Muscle layer of duodenum (tissue), 2 donors: ENCODE data around the gene CFL1.

Experiments
- H3K27ac ChIP-seq: one replicate; pipeline ENCODE4 v1.7.0; 2013; ENCODE audit warnings: mild to moderate bottlenecking, low read length
- H3K27me3 ChIP-seq: one replicate; pipeline ENCODE4 v1.7.0; 2013; ENCODE audit warnings: low read depth, mild to moderate bottlenecking, control low read depth, low read length
- H3K36me3 ChIP-seq, 2 donors: one replicate each; pipeline ENCODE4 v1.7.0; 2013; ENCODE audit warnings: low read length in 2 of 2, control low read depth in 1 of 2, mild to moderate bottlenecking in 1 of 2; ENCODE audit not compliant: insufficient read depth in 2 of 2, control insufficient read depth in 1 of 2
- H3K4me1 ChIP-seq, 2 donors: one replicate each; pipeline ENCODE4 v1.7.0; 2013; ENCODE audit warnings: low read length in 2 of 2, mild to moderate bottlenecking in 2 of 2, control low read depth in 1 of 2, moderate library complexity in 1 of 2; ENCODE audit not compliant: insufficient read depth in 2 of 2, control insufficient read depth in 1 of 2
- H3K4me3 ChIP-seq, 2 donors: one replicate each; pipeline ENCODE4 v1.7.0; 2013; ENCODE audit warnings: low read length in 2 of 2, low read depth in 1 of 2, mild to moderate bottlenecking in 1 of 2
- H3K9me3 ChIP-seq, 2 donors: one replicate each; pipeline ENCODE4 v1.7.0; 2013; ENCODE audit warnings: low read length in 2 of 2, control low read depth in 1 of 2, mild to moderate bottlenecking in 1 of 2; ENCODE audit not compliant: control insufficient read depth in 1 of 2
- donor health status: healthy.

The CFL1 gene

DNA sequence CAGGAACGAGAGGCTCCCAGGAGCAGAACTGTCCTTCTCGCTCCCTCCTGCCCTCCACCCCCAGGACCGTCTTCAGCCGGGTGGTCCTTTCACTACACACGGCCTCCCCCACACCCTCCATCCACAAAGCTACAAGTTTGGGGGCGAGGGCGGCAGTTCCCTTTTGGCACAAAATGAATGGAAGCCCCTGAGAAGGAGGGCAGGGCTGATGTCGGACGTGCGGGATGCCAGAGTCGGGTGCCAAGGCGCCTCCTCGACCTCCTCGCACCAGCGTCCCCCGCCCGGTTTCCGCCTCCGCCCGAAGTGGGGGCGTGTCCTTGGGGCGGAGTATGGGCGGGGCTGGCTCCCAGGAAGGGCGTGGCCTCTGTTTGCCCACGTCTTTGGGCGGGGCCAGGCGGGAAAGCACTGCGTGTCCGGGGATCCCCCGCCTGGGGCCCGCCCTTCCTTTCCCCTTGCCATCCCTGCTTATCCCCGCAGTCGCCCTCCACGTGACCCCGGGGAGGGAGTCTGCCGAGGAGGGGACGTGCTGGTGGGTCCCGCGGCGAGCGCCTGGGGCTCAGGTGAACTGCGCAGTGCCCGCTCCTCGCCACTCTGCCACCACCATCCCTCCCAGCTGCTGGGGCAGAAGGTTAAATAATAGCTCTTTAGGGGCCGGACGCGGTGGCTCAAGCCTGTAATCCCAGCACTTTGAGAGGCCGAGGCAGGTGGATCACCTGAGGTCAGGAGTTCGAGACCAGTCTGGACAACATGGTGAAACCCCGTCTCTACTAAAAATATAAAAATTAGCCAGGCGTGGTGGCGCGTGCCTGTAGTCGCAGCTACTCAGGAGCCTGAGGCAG lies 15.6 kb upstream of the CFL1 start:
- peaks cover 4 to 15% of the 10 kb centered on the region in 2 donors for H3K36me3 ChIP-seq
- H3K27me3 ChIP-seq = no peaks in the 10 kb centered on the region
- H3K4me1 ChIP-seq = peaks cover 10 to 19% of the 10 kb centered on the region in 2 donors
- H3K9me3 ChIP-seq = no peaks in the 10 kb centered on the region
- peak overlapping the region; percentile 69 to 75 for H3K4me3 ChIP-seq
- H3K27ac ChIP-seq = peak overlapping the region; percentile 70

DNA sequence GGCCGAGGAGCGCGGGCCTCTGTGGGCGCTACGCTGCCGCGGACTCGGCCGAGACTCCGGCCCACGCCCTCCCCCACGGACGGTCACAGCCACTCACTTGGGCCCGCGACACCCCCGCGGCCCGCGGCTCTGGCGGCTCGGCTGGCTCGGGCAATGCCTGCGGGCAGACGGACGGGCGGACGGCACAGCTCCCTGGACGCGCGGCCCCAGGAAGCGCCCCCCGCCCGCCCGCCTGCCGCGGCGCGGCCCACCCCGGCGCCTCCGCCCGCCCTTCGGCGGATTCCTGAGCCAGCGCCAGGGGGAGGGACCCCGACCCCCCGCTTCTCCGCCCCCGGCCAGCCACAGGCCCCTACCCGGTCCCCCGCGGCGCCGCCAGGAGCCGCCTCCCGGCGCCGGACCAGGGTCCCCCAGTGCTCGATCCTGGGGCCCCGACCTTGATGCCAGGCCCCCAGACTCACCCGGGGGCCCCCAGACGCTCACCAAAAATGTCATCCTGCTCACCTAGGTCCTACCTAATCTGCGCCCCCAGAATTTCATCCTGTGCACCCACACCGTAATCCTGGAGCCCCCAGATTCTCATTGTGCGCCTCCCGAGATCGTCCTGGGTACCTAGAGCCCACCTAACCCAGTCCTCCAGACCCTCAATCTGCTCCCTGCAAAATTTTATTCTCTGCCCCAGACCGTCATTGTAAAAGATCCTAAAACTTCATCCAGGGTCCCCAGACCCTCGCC lies 14.8 kb upstream of the CFL1 start, which contains the start of gene EFEMP2:
Gene EFEMP2, minus strand, starts transcription at position 215 of the 732 bp plus-strand sequence. CDS start 446 bp downstream, outside the sequence.
- Histone ChIP-seq H3K4me1 (peaks cover 10 to 20% of the 10 kb centered on the region in 2 donors), H3K27ac (peak within 1 kb of the TSS; percentile 70), H3K4me3 (peak within 1 kb of the TSS; percentile 69 to 75), H3K36me3 (peaks cover 9 to 21% of the 10 kb centered on the region in 2 donors), H3K27me3 (no peaks in the 10 kb centered on the region), H3K9me3 (no peaks in the 10 kb centered on the region)

DNA sequence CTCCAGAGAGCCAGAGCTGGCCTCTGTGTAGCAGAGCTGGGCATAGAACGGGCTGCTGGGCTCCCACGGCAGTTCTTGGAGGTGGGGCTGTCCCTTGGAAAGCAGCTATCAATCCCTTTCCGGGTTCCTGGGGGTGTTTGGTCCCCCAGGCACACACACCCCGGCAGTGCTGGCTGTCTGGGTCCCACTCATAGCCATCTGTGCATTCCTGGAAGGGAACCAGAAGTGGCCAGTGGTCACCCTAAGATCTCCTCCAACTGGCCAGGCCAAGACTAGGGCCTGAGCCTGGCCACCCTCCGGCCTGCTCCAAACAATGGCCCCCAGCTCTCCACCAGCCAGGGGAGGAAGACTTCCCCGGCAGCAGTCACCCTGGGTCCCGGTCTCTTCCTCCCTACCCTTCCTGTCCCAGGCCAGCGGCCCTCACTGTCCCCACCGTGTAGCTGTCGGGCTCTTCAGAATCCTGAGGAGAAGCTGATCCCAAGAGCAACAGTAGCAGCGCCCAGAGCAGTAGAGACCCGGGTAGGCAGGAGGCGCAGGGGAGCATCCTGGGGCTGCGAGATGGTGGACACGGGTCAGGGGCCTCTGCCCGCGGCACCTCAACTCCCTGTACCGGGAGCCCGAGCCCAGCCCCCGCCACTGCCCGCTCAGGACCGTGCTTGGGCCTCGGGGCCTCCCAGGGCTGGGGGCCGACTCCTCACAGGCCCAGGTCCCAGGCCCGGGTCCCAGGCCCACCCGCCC lies 14.0 kb upstream of the CFL1 start:
- Histone ChIP-seq H3K4me3 (peak overlapping the region; percentile 48 to 75), H3K27ac (peak overlapping the region; percentile 54), H3K36me3 (peaks cover 9 to 26% of the 10 kb centered on the region in 2 donors), H3K27me3 (no peaks in the 10 kb centered on the region), H3K9me3 (no peaks in the 10 kb centered on the region), H3K4me1 (peaks cover 10 to 26% of the 10 kb centered on the region in 2 donors)

DNA sequence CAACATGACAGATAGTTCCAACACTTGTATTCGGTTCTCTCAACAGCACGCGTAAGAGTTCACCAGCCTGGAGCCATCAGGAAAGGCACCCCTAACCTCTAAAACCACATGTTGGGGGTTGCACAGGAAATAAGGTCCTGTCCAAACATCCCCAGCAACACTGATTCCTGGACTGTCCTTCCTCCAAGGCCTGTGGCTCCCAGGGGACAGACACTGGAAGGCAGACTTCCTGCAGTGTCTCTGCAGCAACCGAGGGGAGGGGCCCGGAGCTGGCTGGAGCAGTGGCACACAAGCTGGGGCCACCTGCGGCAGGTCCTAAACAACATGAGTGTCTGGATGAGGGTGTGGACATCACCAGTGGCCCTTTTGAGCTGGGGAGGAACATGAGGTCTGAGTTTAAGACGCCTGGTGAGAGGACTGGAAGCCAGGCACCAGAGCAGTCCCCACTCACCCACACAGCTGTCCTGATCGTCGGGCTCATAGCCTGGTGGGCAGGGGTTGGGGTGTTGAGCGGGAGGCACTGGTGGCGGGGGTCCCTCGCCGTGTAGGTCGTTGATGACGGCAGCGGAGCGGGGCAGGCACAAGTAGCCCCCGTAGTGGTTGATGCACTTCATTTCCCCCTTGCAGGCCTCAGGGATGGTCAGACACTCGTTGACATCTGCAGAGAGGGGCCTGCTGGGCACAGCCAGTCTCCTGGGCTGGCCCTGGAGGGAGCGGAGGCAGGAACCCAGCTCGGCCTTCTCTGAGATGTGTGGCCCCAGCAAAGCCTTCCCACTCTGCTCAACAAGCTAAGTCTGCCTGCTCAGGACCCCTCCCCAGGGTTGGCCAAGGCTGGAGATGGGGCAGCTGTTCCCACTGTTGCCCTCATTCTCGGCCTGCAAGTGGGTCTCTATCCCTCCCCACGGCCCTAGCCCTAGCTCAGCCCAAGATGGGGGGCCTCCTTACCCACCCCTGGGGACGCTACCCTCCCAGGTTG lies 13.0 kb upstream of the CFL1 start:
- peak overlapping the region; percentile 48 to 75 for H3K4me3 ChIP-seq
- H3K9me3 ChIP-seq = no peaks in the 10 kb centered on the region
- H3K27me3 ChIP-seq = no peaks in the 10 kb centered on the region
- H3K4me1 ChIP-seq = peaks cover 10 to 26% of the 10 kb centered on the region in 2 donors
- H3K27ac ChIP-seq = peak overlapping the region; percentile 54
- peaks cover 11 to 35% of the 10 kb centered on the region in 2 donors for H3K36me3 ChIP-seq

DNA sequence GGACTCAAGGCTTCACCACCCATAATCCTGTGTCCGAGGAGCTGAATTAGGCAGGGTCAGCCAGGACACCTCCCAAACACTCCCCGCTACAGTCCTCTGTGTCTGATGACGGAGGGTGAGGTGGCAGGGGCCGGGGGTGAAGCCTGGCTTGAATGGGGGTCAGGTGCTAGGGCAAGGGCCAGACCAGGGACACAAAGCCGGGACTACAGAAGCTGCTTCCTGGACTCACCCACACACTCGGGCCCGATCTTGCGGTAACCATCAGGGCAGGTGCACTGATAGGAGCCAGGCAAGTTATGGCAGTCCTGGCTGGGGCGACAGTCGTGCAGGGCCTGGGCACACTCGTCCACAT lies 12.3 kb upstream of the CFL1 start:
- H3K36me3 ChIP-seq = peaks cover 14 to 42% of the 10 kb centered on the region in 2 donors
- H3K9me3 ChIP-seq = no peaks in the 10 kb centered on the region
- H3K4me1 ChIP-seq = peaks cover 10 to 26% of the 10 kb centered on the region in 2 donors
- H3K4me3 ChIP-seq = no peak overlapping the region
- H3K27me3 ChIP-seq = no peaks in the 10 kb centered on the region
- H3K27ac ChIP-seq = no peak overlapping the region

DNA sequence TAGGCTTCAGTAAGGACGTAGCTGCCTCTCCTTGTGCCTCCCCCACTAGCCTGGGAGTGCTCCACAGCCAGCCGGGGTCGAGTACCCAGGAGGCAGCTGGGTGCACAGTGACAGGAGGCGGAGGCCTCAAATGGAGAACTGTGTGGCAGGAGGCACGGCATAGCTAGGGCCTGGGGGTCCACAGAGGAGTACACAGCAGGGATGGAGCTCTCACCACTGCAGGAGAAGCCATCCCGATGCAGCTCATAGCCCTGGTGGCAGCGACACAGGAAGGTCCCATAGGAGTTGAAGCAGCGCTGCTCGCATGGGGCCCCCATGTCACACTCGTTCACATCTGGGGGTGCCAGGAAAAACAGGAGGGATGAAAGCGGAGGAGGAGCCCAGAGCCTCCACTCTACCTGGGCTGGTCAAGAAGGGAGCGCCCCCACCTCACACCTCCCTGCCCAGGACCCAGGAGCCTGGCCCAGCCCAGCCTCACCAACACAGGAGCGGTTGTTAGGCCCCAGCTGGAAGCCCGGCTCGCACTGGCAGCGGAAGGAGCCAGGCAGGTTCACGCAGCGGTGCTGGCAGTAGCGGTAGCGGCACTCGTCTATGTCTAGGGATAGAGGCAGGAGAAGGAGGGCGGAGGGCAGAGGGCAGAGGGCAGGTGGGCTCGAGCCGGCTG lies 11.8 kb upstream of the CFL1 start:
- Histone ChIP-seq H3K27me3 (no peaks in the 10 kb centered on the region), H3K4me3 (no peak overlapping the region), H3K36me3 (peaks cover 14 to 47% of the 10 kb centered on the region in 2 donors), H3K4me1 (peaks cover 10 to 26% of the 10 kb centered on the region in 2 donors), H3K9me3 (no peaks in the 10 kb centered on the region), H3K27ac (no peak overlapping the region)

DNA sequence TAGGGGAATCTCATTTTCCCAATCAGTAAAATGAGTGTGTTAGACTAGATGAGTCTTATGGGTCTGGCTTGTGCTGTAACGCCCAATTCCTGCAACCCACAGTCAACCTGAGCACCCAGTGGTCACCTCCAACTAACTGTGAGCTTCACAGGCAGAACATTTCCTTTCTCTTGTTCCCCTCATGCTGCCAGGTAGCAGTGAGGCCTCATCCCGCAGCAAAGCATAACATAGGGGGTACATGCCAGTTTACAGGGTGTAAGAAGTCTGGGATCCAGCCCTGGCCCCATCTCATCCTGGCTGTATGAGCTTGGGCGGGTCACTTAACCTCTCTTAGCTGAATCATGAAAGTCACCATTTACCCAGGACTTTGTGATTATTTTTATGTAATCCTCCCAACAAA lies 10.9 kb upstream of the CFL1 start:
- peaks cover 22 to 56% of the 10 kb centered on the region in 2 donors for H3K36me3 ChIP-seq
- H3K4me3 ChIP-seq = no peak overlapping the region
- H3K4me1 ChIP-seq = peaks cover 10 to 26% of the 10 kb centered on the region in 2 donors
- no peaks in the 10 kb centered on the region for H3K27me3 ChIP-seq
- no peak overlapping the region for H3K27ac ChIP-seq
- H3K9me3 ChIP-seq = no peaks in the 10 kb centered on the region

DNA sequence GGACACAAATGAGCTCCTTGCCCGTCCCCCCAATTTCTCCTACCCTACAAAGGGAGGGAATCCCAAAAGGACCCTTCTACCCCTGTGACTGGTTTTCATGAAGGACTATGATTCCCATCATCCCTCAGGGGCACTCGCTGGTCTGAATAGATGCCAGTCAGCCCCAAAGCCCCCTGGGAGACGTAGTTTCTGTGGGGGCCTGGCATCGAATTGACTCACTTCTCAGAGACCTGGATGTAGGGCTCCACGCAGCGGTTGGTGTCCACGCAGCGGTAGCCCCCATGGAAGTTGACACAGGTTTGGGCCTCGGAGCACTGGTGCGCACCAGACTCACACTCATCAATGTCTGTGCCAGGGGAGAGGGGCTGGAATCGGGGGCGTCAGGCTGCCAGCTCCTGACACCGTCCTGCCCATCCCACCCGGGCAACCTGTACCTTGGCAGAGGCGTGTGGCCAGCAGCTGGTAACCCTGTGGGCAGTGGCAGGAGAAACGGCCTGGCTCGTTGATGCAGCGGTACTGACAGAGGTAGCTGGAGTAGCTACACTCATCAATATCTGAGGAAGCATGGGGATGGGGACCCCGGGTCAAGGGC lies 10.2 kb upstream of the CFL1 start:
- H3K4me3 ChIP-seq = no peak overlapping the region
- peaks cover 29 to 63% of the 10 kb centered on the region in 2 donors for H3K36me3 ChIP-seq
- no peak overlapping the region for H3K27ac ChIP-seq

DNA sequence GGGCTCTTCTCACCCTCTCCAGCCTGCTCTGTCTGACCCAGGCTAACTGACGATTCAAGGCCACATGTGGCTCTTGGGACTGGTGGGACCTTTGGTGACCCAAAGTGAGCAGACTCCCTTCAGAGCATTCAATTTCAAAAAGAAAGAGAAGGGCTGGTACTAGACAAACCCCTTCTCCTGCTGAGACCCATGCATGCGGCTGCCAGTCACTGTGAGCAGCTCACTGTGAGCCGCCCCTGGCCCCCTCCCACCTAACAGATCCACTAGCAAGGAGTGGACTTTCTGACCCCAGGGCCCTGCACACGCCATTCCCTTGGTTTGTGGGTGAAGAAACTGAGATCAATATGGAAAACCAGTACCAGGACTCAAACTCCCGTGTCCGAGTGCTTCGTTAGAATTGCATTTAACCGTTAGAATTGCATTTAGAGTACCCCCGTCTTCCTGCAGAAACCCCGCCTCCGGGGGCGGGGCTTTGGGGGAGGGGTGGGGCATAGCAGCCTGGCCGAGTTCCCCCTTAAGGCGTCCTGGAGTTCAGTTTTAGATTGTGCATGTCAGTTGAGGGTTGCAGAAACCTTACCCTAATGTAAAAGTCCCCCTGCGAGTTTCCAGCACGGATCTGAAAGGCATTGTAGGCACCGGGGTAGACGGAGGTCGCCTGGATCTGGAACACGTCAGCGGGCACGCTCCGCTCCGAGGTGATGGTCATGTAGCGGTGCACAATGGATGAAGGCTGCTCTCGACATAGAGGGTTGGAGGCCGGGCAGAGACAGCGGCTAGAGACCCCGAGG lies 9.5 kb upstream of the CFL1 start:
- Histone ChIP-seq H3K4me1 (peaks cover 10 to 34% of the 10 kb centered on the region in 2 donors), H3K9me3 (no peaks in the 10 kb centered on the region), H3K27me3 (no peaks in the 10 kb centered on the region), H3K27ac (no peak overlapping the region), H3K36me3 (peaks cover 29 to 70% of the 10 kb centered on the region in 2 donors), H3K4me3 (no peak overlapping the region)

More for the DNA sequence above, 10.2 kb upstream of the CFL1 start:
- no peaks in the 10 kb centered on the region for H3K9me3 ChIP-seq
- peaks cover 10 to 28% of the 10 kb centered on the region in 2 donors for H3K4me1 ChIP-seq
- no peaks in the 10 kb centered on the region for H3K27me3 ChIP-seq
